Fibroblast of lung (primary cell): ENCODE data around the gene RAPGEF4. TPM values are rescaled to one million over a fixed set of nuclear protein-coding genes. Genes with fewer than 3 reads are reported as not detected.

Experiments used
- DNase-seq, 2 donors: peaks; one replicate each; pipeline versions ENCODE4 v3.0.0 to v3.0.0-alpha.2; 2010; ENCODE audit warnings: low read depth in 2 of 2
- H2AFZ ChIP-seq: 2 replicates; pipeline ENCODE4 v1.5.1; 2012; ENCODE audit warnings: low read length, control low read depth, inconsistent platforms
- H3K27ac ChIP-seq: 2 replicates; pipeline ENCODE4 v1.5.1; 2011; ENCODE audit warnings: low read length, control low read depth; ENCODE audit not compliant: insufficient read depth
- H3K27me3 ChIP-seq: 2 replicates; pipeline ENCODE4 v1.5.1; 2011; ENCODE audit warnings: mild to moderate bottlenecking, low read length; ENCODE audit not compliant: control insufficient read depth, insufficient read depth
- H3K36me3 ChIP-seq: 2 replicates; pipeline ENCODE4 v1.5.1; 2011; ENCODE audit warnings: low read length; ENCODE audit not compliant: control insufficient read depth, insufficient read depth
- H3K4me1 ChIP-seq: 2 replicates; pipeline ENCODE4 v1.5.1; 2011; ENCODE audit warnings: low read length; ENCODE audit not compliant: control insufficient read depth, insufficient read depth; ENCODE audit errors: extremely low read depth
- H3K4me2 ChIP-seq: 2 replicates; pipeline ENCODE4 v1.5.1; 2011; ENCODE audit warnings: low read length, control low read depth; ENCODE audit not compliant: insufficient read depth; ENCODE audit errors: extremely low read depth
- H3K4me3 ChIP-seq, 4 experiments: fragments of 200-600 bp in 1 of 4; sonication (generic) in 1 of 4; replicated peaks in 1 of 4; 2 replicates each; pipeline ENCODE4 v1.5.1; 2011 to 2016; ENCODE audit warnings: low read length in 4 of 4, low read depth in 3 of 4, mild to moderate bottlenecking in 3 of 4, control low read depth in 2 of 4, inconsistent platforms in 1 of 4, mixed read lengths in 1 of 4; ENCODE audit not compliant: insufficient read depth in 1 of 4; ENCODE audit errors: control extremely low read depth in 1 of 4
- H3K79me2 ChIP-seq: 2 replicates; pipeline ENCODE4 v1.5.1; 2012; ENCODE audit warnings: mild to moderate bottlenecking, low read length, inconsistent platforms; ENCODE audit not compliant: control insufficient read depth, insufficient read depth
- H3K9ac ChIP-seq: 2 replicates; pipeline ENCODE4 v1.5.1; 2011; ENCODE audit warnings: mild to moderate bottlenecking, low read length, control low read depth; ENCODE audit not compliant: insufficient read depth
- H3K9me3 ChIP-seq: 2 replicates; pipeline ENCODE4 v1.5.1; 2012; ENCODE audit warnings: low read depth, low read length; ENCODE audit not compliant: control insufficient read depth, insufficient read depth
- H4K20me1 ChIP-seq: 2 replicates; pipeline ENCODE4 v1.5.1; 2011; ENCODE audit warnings: low read length; ENCODE audit not compliant: control insufficient read depth, insufficient read depth; ENCODE audit errors: extremely low read depth
- CTCF ChIP-seq, 2 donors: IDR thresholded peaks in 1 of 2; conservative IDR thresholded peaks in 1 of 2; 1 replicate in 1 of 2; 2 replicates in 1 of 2; pipeline ENCODE4 v1.5.1; 2011 to 2012; ENCODE audit warnings: low read length in 2 of 2, control low read depth in 1 of 2, inconsistent platforms in 1 of 2, low read depth in 1 of 2, mild to moderate bottlenecking in 1 of 2
- EZH2 ChIP-seq: IDR thresholded peaks from 2 replicates; pipeline ENCODE4 v1.5.1; 2012; ENCODE audit warnings: low read length, control low read depth, mild to moderate bottlenecking; ENCODE audit errors: missing control alignments
- polyA plus RNA-seq, 2 donors: library from polyadenylated mRNA; depleted of rRNA in 1 of 2; stranded (reverse) in 1 of 2; unstranded in 1 of 2; fragments of >200 nt; gene quantifications; 2 replicates each; pipeline ENCODE4 v1.2.1, GENCODE V29; 2011 to 2012; ENCODE audit warnings: missing spikeins in 1 of 2
- total RNA-seq: library from RNA; depleted of rRNA; stranded (reverse); fragments of >200 nt; gene quantifications from 2 replicates; pipeline ENCODE4 v1.2.1, GENCODE V29; 2014

Gene RAPGEF4
- total and polyA plus RNA-seq, 2 donors (not counting 1 experiment from before 2014, with no cell fraction given), result 0.51 to 3.0 TPM

DNA sequence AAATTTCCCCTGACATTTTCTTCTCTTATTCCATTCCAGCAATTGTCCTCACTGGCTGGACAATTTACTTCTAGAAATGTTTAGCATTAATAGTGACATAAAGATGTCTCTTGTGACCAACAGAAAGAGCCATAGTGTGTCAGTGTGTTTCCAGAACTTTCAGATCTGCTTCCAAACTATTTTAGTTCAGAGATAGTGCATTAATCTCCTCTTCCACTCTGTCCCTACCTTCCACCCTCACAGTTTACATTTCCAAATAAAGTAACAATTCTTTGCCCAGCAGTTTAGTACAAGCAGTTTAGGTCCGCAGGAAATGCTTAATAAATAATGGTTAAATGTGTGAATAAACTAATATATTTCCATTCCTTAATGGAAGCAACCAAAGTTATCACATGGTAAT, 24.5 kb upstream of the RAPGEF4 start:
- Histone ChIP-seq H4K20me1 (no peaks in the 10 kb centered on the region), H3K9ac (no peak overlapping the region), H3K27ac (no peak overlapping the region), H2AFZ (no peak overlapping the region), H3K4me3 (no peak overlapping the region), H3K27me3 (no peaks in the 10 kb centered on the region), H3K9me3 (no peaks in the 10 kb centered on the region), H3K36me3 (no peaks in the 10 kb centered on the region), H3K4me1 (peaks cover 5% of the 10 kb centered on the region), H3K4me2 (peak overlapping the region; percentile 40), H3K79me2 (no peaks in the 10 kb centered on the region)
- no peak for TF ChIP-seq CTCF (conservative IDR thresholded peaks at IDR 0.05 in 1 of 2, IDR thresholded peaks at IDR 0.05 in 1 of 2; ENCODE audit: low read depth in 1 of 2, low read length in 2 of 2)
- DNase-seq, result no peak

DNA sequence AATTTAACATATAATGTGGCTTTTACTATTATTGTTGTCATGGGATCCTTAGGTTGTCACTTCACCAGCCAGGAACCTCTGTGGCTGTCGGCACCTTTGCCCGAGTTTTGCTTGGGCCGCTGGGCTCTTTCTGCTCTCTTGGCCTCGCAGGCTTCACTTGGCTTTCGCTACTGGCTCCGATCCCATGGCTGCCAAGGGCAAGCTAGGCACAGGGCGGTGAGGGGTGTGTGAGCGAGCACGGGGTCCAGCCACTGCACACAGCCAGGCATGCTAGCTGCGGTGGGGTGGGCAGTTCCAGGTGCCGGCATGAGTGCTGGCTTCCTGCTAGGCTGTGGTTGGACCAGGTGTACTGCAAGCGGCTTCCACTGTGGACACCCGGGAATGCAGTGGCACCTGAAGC, 23.4 kb upstream of the RAPGEF4 start:
- Histone ChIP-seq H3K4me3 (no peak overlapping the region), H2AFZ (no peak overlapping the region), H3K36me3 (no peaks in the 10 kb centered on the region), H3K4me1 (peaks cover 5% of the 10 kb centered on the region), H3K4me2 (no peak overlapping the region), H3K9ac (no peak overlapping the region), H3K27me3 (no peaks in the 10 kb centered on the region), H4K20me1 (no peaks in the 10 kb centered on the region), H3K9me3 (no peaks in the 10 kb centered on the region), H3K27ac (no peak overlapping the region), H3K79me2 (no peaks in the 10 kb centered on the region)
- DNase-seq, result no peak
- TF ChIP-seq CTCF (conservative IDR thresholded peaks at IDR 0.05 in 1 of 2, IDR thresholded peaks at IDR 0.05 in 1 of 2; ENCODE audit: low read depth in 1 of 2, low read length in 2 of 2), result no peak
- no peak for TF ChIP-seq EZH2

- Histone ChIP-seq H3K27ac (no peak overlapping the region), H3K79me2 (no peaks in the 10 kb centered on the region), H3K9me3 (no peaks in the 10 kb centered on the region), H3K36me3 (no peaks in the 10 kb centered on the region), H3K4me1 (peaks cover 5% of the 10 kb centered on the region), H3K4me3 (no peak overlapping the region), H2AFZ (no peak overlapping the region), H3K9ac (no peak overlapping the region), H3K4me2 (no peak overlapping the region), H3K27me3 (no peaks in the 10 kb centered on the region), H4K20me1 (no peaks in the 10 kb centered on the region)
- TF ChIP-seq EZH2 (no peak), CTCF (conservative IDR thresholded peaks at IDR 0.05 in 1 of 2, IDR thresholded peaks at IDR 0.05 in 1 of 2; ENCODE audit: low read depth in 1 of 2, low read length in 2 of 2) (no peak)
- no peak for DNase-seq
These were observed 22.2 kb upstream of the RAPGEF4 start for GRCh38 chr2:172713365-172713875.
